Measurements from ENCODE around the gene TTC29.

The TTC29 gene

GRCh38 chr4:146814750-146815149 is 130.9 kb downstream of the TTC29 start:
- Histone ChIP-seq H3K9ac (ENCODE audit: low read length) (no peak overlapping the region), H3K9me3 (ENCODE audit: low read length) (no peaks in the 10 kb centered on the region), H3K4me3 (ENCODE audit: low read depth, low read length, poor library complexity, severe bottlenecking) (no peak overlapping the region), H3K4me2 (ENCODE audit: low read length) (no peak overlapping the region), H3K27me3 (ENCODE audit: insufficient read depth, low read length) (no peaks in the 10 kb centered on the region), H3K27ac (ENCODE audit: low read depth, low read length, poor library complexity, severe bottlenecking) (no peak overlapping the region), H3K9me2 (ENCODE audit: low read depth, low read length) (no peaks in the 10 kb centered on the region), H3K79me2 (ENCODE audit: insufficient read depth, low read length) (no peaks in the 10 kb centered on the region), H3K36me3 (ENCODE audit: insufficient read depth, low read length) (no peaks in the 10 kb centered on the region), H3F3A (ENCODE audit: insufficient read depth, low read length) (no peaks in the 10 kb centered on the region), H3K4me1 (ENCODE audit: insufficient read depth, low read length, severe bottlenecking) (no peaks in the 10 kb centered on the region), H4K20me1 (ENCODE audit: insufficient read depth, low read length) (no peaks in the 10 kb centered on the region), H2AFZ (ENCODE audit: low read length) (no peak overlapping the region)
- no peak for TF ChIP-seq CTCF (IDR thresholded peaks at IDR 0.05; ENCODE audit: low read length)
- TF ChIP-seq EZH2 (IDR thresholded peaks at IDR 0.05; ENCODE audit: borderline replicate concordance, low read length) = no peak

GRCh38 chr4:146795711-146796110 is 150.0 kb downstream of the TTC29 start:
- Histone ChIP-seq H3K36me3 (ENCODE audit: insufficient read depth, low read length) (no peaks in the 10 kb centered on the region), H3K4me2 (ENCODE audit: low read length) (no peak overlapping the region), H3F3A (ENCODE audit: insufficient read depth, low read length) (no peaks in the 10 kb centered on the region), H3K9ac (ENCODE audit: low read length) (no peak overlapping the region), H3K79me2 (ENCODE audit: insufficient read depth, low read length) (no peaks in the 10 kb centered on the region), H3K9me2 (ENCODE audit: low read depth, low read length) (no peaks in the 10 kb centered on the region), H3K4me3 (ENCODE audit: low read depth, low read length, poor library complexity, severe bottlenecking) (no peak overlapping the region), H4K20me1 (ENCODE audit: insufficient read depth, low read length) (no peaks in the 10 kb centered on the region), H3K27me3 (ENCODE audit: insufficient read depth, low read length) (no peaks in the 10 kb centered on the region), H3K27ac (ENCODE audit: low read depth, low read length, poor library complexity, severe bottlenecking) (no peak overlapping the region), H3K4me1 (ENCODE audit: insufficient read depth, low read length, severe bottlenecking) (no peaks in the 10 kb centered on the region), H2AFZ (ENCODE audit: low read length) (no peak overlapping the region), H3K9me3 (ENCODE audit: low read length) (no peaks in the 10 kb centered on the region)
- TF ChIP-seq EZH2 (IDR thresholded peaks at IDR 0.05; ENCODE audit: borderline replicate concordance, low read length) (no peak), CTCF (IDR thresholded peaks at IDR 0.05; ENCODE audit: low read length) (no peak)

- Histone ChIP-seq H3K27ac (ENCODE audit: low read depth, low read length, poor library complexity, severe bottlenecking) (no peak overlapping the region), H3K27me3 (ENCODE audit: insufficient read depth, low read length) (no peaks in the 10 kb centered on the region), H2AFZ (ENCODE audit: low read length) (no peak overlapping the region), H3K9ac (ENCODE audit: low read length) (no peak overlapping the region), H3K4me2 (ENCODE audit: low read length) (no peak overlapping the region), H3F3A (ENCODE audit: insufficient read depth, low read length) (no peaks in the 10 kb centered on the region), H3K79me2 (ENCODE audit: insufficient read depth, low read length) (no peaks in the 10 kb centered on the region), H3K9me2 (ENCODE audit: low read depth, low read length) (no peaks in the 10 kb centered on the region), H3K4me1 (ENCODE audit: insufficient read depth, low read length, severe bottlenecking) (no peaks in the 10 kb centered on the region), H3K9me3 (ENCODE audit: low read length) (no peaks in the 10 kb centered on the region), H3K36me3 (ENCODE audit: insufficient read depth, low read length) (no peaks in the 10 kb centered on the region), H4K20me1 (ENCODE audit: insufficient read depth, low read length) (no peaks in the 10 kb centered on the region), H3K4me3 (ENCODE audit: low read depth, low read length, poor library complexity, severe bottlenecking) (no peak overlapping the region)
- no peak for TF ChIP-seq EZH2 (IDR thresholded peaks at IDR 0.05; ENCODE audit: borderline replicate concordance, low read length)
These were observed 151.9 kb downstream of the TTC29 start for GRCh38 chr4:146793727-146794126.

GRCh38 chr4:146791439-146791838 is 154.2 kb downstream of the TTC29 start:
- Histone ChIP-seq H3K9ac (ENCODE audit: low read length) (no peak overlapping the region), H3F3A (ENCODE audit: insufficient read depth, low read length) (no peaks in the 10 kb centered on the region), H3K9me3 (ENCODE audit: low read length) (no peaks in the 10 kb centered on the region), H3K4me1 (ENCODE audit: insufficient read depth, low read length, severe bottlenecking) (no peaks in the 10 kb centered on the region), H3K4me3 (ENCODE audit: low read depth, low read length, poor library complexity, severe bottlenecking) (no peak overlapping the region), H3K27me3 (ENCODE audit: insufficient read depth, low read length) (no peaks in the 10 kb centered on the region), H3K27ac (ENCODE audit: low read depth, low read length, poor library complexity, severe bottlenecking) (no peak overlapping the region), H3K4me2 (ENCODE audit: low read length) (no peak overlapping the region), H4K20me1 (ENCODE audit: insufficient read depth, low read length) (no peaks in the 10 kb centered on the region), H3K36me3 (ENCODE audit: insufficient read depth, low read length) (no peaks in the 10 kb centered on the region), H3K79me2 (ENCODE audit: insufficient read depth, low read length) (no peaks in the 10 kb centered on the region), H2AFZ (ENCODE audit: low read length) (no peak overlapping the region), H3K9me2 (ENCODE audit: low read depth, low read length) (no peaks in the 10 kb centered on the region)
- TF ChIP-seq CTCF (IDR thresholded peaks at IDR 0.05; ENCODE audit: low read length) = no peak
- TF ChIP-seq EZH2 (IDR thresholded peaks at IDR 0.05; ENCODE audit: borderline replicate concordance, low read length) = no peak
